B cell (primary cell): ENCODE data around the gene NOS2.

Experiments used
- EZH2 ChIP-seq: IDR thresholded peaks from 2 replicates; pipeline ENCODE4 v1.6.1; 2012; ENCODE audit warnings: borderline replicate concordance, low read depth, mild to moderate bottlenecking, moderate library complexity, low read length; ENCODE audit not compliant: insufficient read depth, poor library complexity, severe bottlenecking
- TF ChIP-seq, protein P1 (sequence below): fragments of 200-600 bp; IDR thresholded peaks from one replicate; pipeline ENCODE4 v1.8.0; 2022; ENCODE audit warnings: antibody characterized with exemption, mild to moderate bottlenecking

DNA sequence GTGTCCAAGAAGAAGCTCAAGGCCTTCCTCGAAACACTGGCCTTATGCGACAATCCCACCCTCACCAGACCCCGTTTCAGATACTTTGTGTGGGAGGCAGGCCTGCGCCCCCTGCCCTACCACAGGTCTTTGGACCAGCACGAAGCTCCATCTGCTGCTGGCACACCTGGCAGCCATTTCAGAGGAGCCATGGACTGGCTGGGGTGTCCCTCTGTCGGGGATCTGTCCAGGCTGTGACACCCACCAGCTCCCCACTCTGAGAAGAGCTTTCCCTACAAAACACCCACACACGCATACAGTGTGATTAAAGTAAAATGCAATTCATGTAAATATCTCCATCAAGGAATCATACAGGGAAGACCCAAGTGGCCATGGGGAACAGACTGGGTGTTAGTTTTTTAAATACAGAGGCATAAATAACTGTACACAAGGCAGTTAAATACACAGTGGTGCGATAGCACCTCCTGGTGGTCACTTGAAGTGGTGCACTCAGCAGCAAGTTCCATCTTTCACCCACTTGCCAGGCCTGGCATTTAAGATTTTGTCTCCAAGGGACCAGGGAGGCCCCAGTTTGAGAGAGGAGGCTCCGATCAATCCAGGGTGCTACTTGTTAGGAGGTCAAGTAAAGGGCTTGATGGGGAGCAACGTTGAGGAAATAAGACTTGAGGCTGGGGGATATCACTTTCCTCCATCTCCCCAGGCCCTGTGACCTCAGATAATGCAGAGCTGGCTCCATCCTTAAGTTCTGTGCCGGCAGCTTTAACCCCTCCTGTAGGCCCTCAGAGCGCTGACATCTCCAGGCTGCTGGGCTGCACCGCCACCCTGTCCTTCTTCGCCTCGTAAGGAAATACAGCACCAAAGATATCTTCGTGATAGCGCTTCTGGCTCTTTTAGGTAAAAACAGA lies 43.6 kb downstream of the NOS2 start:
- TF ChIP-seq, protein P1, sequence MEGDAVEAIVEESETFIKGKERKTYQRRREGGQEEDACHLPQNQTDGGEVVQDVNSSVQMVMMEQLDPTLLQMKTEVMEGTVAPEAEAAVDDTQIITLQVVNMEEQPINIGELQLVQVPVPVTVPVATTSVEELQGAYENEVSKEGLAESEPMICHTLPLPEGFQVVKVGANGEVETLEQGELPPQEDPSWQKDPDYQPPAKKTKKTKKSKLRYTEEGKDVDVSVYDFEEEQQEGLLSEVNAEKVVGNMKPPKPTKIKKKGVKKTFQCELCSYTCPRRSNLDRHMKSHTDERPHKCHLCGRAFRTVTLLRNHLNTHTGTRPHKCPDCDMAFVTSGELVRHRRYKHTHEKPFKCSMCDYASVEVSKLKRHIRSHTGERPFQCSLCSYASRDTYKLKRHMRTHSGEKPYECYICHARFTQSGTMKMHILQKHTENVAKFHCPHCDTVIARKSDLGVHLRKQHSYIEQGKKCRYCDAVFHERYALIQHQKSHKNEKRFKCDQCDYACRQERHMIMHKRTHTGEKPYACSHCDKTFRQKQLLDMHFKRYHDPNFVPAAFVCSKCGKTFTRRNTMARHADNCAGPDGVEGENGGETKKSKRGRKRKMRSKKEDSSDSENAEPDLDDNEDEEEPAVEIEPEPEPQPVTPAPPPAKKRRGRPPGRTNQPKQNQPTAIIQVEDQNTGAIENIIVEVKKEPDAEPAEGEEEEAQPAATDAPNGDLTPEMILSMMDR = peak; percentile 90
- no peak for TF ChIP-seq EZH2
